Liver (tissue), 9 donors: Measurements from ENCODE around the gene DMPK. TPM values are rescaled to one million over a fixed set of nuclear protein-coding genes. Genes with fewer than 3 reads are reported as not detected.

Source experiments
- DNase-seq: peaks from one replicate; pipeline ENCODE4 v3.0.0-alpha.2; 2017; ENCODE audit warnings: low spot score
- H3K27ac ChIP-seq, 2 donors: one replicate each; pipeline ENCODE4 v1.7.0; 2013; ENCODE audit warnings: inconsistent platforms in 2 of 2, low read length in 2 of 2, control low read depth in 1 of 2, low read depth in 1 of 2, mild to moderate bottlenecking in 1 of 2
- H3K27me3 ChIP-seq, 4 donors: one replicate each; pipeline versions ENCODE4 v1.6.1 to v1.7.0; 2013; ENCODE audit warnings: low read length in 3 of 4, inconsistent platforms in 1 of 4, mild to moderate bottlenecking in 1 of 4, moderate library complexity in 1 of 4; ENCODE audit not compliant: control insufficient read depth in 4 of 4, insufficient read depth in 4 of 4
- H3K36me3 ChIP-seq, 4 donors: one replicate each; pipeline versions ENCODE4 v1.6.1 to v1.7.0; 2013; ENCODE audit warnings: low read length in 3 of 4, mild to moderate bottlenecking in 3 of 4, low read depth in 1 of 4, moderate library complexity in 1 of 4; ENCODE audit not compliant: control insufficient read depth in 4 of 4, insufficient read depth in 3 of 4
- H3K4me1 ChIP-seq, 4 donors: one replicate each; pipeline versions ENCODE4 v1.6.1 to v1.7.0; 2013; ENCODE audit warnings: low read length in 3 of 4, mild to moderate bottlenecking in 3 of 4, moderate library complexity in 1 of 4; ENCODE audit not compliant: control insufficient read depth in 4 of 4, insufficient read depth in 4 of 4
- H3K4me3 ChIP-seq, 3 donors: one replicate each; pipeline versions ENCODE4 v1.6.1 to v1.7.0; 2013; ENCODE audit warnings: low read length in 3 of 3, control low read depth in 1 of 3, low read depth in 1 of 3, mild to moderate bottlenecking in 1 of 3
- H3K9ac ChIP-seq, 2 donors: one replicate each; pipeline ENCODE4 v1.7.0; 2013; ENCODE audit warnings: low read length in 2 of 2, mild to moderate bottlenecking in 2 of 2, moderate library complexity in 2 of 2, control low read depth in 1 of 2, low read depth in 1 of 2
- H3K9me3 ChIP-seq, 4 donors: one replicate each; pipeline versions ENCODE4 v1.6.1 to v1.7.0; 2013; ENCODE audit warnings: low read length in 3 of 4; ENCODE audit not compliant: control insufficient read depth in 4 of 4
- EGR1 ChIP-seq, 2 donors: IDR thresholded peaks; 2 replicates each; pipeline ENCODE4 v1.6.1; 2016 to 2018; ENCODE audit warnings: antibody characterized with exemption in 2 of 2, low read depth in 2 of 2
- FOXA1 ChIP-seq: IDR thresholded peaks from 2 replicates; pipeline ENCODE4 v1.6.1; 2016; ENCODE audit warnings: antibody characterized with exemption
- FOXA2 ChIP-seq: IDR thresholded peaks from 2 replicates; pipeline ENCODE4 v1.6.1; 2016; ENCODE audit warnings: antibody characterized with exemption
- GABPA ChIP-seq, 2 donors: IDR thresholded peaks in 1 of 2; conservative IDR thresholded peaks in 1 of 2; 2 replicates each; pipeline ENCODE4 v1.6.1; 2016; ENCODE audit warnings: antibody characterized with exemption in 2 of 2, mild to moderate bottlenecking in 1 of 2, moderate library complexity in 1 of 2
- HNF4A ChIP-seq, 2 donors: conservative IDR thresholded peaks; 2 replicates each; pipeline ENCODE4 v1.6.1; 2016; ENCODE audit warnings: antibody characterized with exemption in 2 of 2, mild to moderate bottlenecking in 2 of 2
- HNF4G ChIP-seq: IDR thresholded peaks from 2 replicates; pipeline ENCODE4 v1.6.1; 2016; ENCODE audit warnings: antibody characterized with exemption
- JUND ChIP-seq, 2 donors: IDR thresholded peaks; 2 replicates each; pipeline ENCODE4 v1.6.1; 2016; ENCODE audit warnings: antibody characterized with exemption in 2 of 2
- NR2F2 ChIP-seq: IDR thresholded peaks from 2 replicates; pipeline ENCODE4 v1.6.1; 2016; ENCODE audit warnings: antibody characterized with exemption
- RXRA ChIP-seq, 2 donors: IDR thresholded peaks; 2 replicates each; pipeline ENCODE4 v1.6.1; 2017 to 2018; ENCODE audit warnings: antibody characterized with exemption in 2 of 2, mild to moderate bottlenecking in 1 of 2
- SP1 ChIP-seq: IDR thresholded peaks from 2 replicates; pipeline ENCODE4 v1.6.1; 2018; ENCODE audit warnings: antibody characterized with exemption, mild to moderate bottlenecking
- TAF1 ChIP-seq: conservative IDR thresholded peaks from 2 replicates; pipeline ENCODE4 v1.6.1; 2016; ENCODE audit warnings: antibody characterized with exemption, mild to moderate bottlenecking
- WGBS: extraction: QIAGEN DNeasy Blood & Tissue Kit; methylation state at CpG from one replicate; pipeline ENCODE4 v1.1.7; 2013; 5-methylcytosine and 5-hydroxymethylcytosine counted together
- polyA plus RNA-seq, 2 donors: library from polyadenylated mRNA; stranded (reverse) in 1 of 2; unstranded in 1 of 2; fragments of 200-250 nt in 1 of 2; fragments of >200 nt in 1 of 2; fragmentation: Nextera tagmentation in 1 of 2; extraction: Ambion mirVana in 1 of 2; gene quantifications; one replicate each; pipeline versions ENCODE4 v1.2.1 to v1.2.3, GENCODE V29; 2013 to 2015
- total RNA-seq, 2 donors: library from RNA; depleted of rRNA; stranded (reverse); fragments of >200 nt; gene quantifications; one replicate each; pipeline ENCODE4 v1.2.3, GENCODE V29; 2014
- TF ChIP-seq, protein P1 (sequence below): IDR thresholded peaks from 2 replicates; pipeline ENCODE4 v1.6.1; 2016; ENCODE audit warnings: antibody characterized with exemption
- TF ChIP-seq, protein P2 (sequence below): IDR thresholded peaks from 2 replicates; pipeline ENCODE4 v1.6.1; 2016; ENCODE audit warnings: antibody characterized with exemption
- TF ChIP-seq, protein P3 (sequence below): fragments of 150-350 bp; IDR thresholded peaks from 2 replicates; pipeline ENCODE4 v1.5.1; 2017; ENCODE audit warnings: improper control_type of control experiment, low read depth, low read length; ENCODE audit not compliant: missing input control
- TF ChIP-seq, protein P4 (sequence below): IDR thresholded peaks from 2 replicates; pipeline ENCODE4 v1.6.1; 2016; ENCODE audit warnings: antibody characterized with exemption, mild to moderate bottlenecking
- donor health status: healthy.
- donor health status: healthy.
- donor health status: healthy.
- donor health status: healthy.
- donor health status: healthy.

The DMPK gene
- total and polyA plus RNA-seq, 4 donors, result 1.8 to 12.5 (median 6.1) TPM

DNA sequence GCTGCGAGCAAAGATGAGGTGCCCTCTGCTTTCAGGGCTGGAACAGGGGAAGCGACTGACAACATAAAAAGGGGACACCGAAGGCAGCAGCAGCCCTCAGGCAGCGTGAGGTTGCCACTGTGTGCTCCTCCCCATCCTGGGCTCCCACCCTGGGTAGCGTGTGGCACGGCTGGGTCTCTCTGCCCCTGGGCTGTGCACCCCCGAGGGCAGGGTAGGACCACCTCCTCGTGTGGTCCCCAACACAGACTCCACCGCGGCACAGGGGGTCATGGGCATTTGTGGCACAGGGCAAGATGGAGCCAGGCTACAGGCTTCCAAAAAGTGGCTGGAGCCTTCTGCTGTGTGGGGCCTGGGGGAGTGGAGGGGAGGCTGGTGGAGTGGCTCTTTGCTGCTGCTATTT lies 39.3 kb upstream of the DMPK start:
- no peak for DNase-seq
- Histone ChIP-seq H3K36me3 (peaks cover 20 to 66% (median 25%) of the 10 kb centered on the region in 4 donors), H3K27ac (no peak overlapping the region), H3K4me3 (no peak overlapping the region), H3K9ac (no peak overlapping the region), H3K27me3 (no peaks in the 10 kb centered on the region), H3K4me1 (peaks cover 0 to 4% (median 0%) of the 10 kb centered on the region in 4 donors), H3K9me3 (no peaks in the 10 kb centered on the region)
- TF ChIP-seq TAF1, result no peak
- no peak for TF ChIP-seq SP1
- no peak for TF ChIP-seq EGR1 (IDR thresholded peaks at IDR 0.05; ENCODE audit: low read depth in 2 of 2)
- TF ChIP-seq, protein P1, sequence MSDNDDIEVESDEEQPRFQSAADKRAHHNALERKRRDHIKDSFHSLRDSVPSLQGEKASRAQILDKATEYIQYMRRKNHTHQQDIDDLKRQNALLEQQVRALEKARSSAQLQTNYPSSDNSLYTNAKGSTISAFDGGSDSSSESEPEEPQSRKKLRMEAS, result no peak
- TF ChIP-seq, protein P2, sequence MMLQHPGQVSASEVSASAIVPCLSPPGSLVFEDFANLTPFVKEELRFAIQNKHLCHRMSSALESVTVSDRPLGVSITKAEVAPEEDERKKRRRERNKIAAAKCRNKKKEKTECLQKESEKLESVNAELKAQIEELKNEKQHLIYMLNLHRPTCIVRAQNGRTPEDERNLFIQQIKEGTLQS, result no peak
- no peak for TF ChIP-seq FOXA1
- TF ChIP-seq, protein P3, sequence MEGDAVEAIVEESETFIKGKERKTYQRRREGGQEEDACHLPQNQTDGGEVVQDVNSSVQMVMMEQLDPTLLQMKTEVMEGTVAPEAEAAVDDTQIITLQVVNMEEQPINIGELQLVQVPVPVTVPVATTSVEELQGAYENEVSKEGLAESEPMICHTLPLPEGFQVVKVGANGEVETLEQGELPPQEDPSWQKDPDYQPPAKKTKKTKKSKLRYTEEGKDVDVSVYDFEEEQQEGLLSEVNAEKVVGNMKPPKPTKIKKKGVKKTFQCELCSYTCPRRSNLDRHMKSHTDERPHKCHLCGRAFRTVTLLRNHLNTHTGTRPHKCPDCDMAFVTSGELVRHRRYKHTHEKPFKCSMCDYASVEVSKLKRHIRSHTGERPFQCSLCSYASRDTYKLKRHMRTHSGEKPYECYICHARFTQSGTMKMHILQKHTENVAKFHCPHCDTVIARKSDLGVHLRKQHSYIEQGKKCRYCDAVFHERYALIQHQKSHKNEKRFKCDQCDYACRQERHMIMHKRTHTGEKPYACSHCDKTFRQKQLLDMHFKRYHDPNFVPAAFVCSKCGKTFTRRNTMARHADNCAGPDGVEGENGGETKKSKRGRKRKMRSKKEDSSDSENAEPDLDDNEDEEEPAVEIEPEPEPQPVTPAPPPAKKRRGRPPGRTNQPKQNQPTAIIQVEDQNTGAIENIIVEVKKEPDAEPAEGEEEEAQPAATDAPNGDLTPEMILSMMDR, result no peak
- TF ChIP-seq NR2F2, result no peak
- no peak for TF ChIP-seq FOXA2
- TF ChIP-seq GABPA (IDR thresholded peaks at IDR 0.05 in 1 of 2, conservative IDR thresholded peaks at IDR 0.05 in 1 of 2), result no peak
- no peak for TF ChIP-seq JUND (IDR thresholded peaks at IDR 0.05)
- TF ChIP-seq HNF4A (conservative IDR thresholded peaks at IDR 0.05), result no peak
- no peak for TF ChIP-seq RXRA (IDR thresholded peaks at IDR 0.05)
- no peak for TF ChIP-seq HNF4G
- WGBS, result 94% methylated on average over 10 of the region's 10 CpGs

DNA sequence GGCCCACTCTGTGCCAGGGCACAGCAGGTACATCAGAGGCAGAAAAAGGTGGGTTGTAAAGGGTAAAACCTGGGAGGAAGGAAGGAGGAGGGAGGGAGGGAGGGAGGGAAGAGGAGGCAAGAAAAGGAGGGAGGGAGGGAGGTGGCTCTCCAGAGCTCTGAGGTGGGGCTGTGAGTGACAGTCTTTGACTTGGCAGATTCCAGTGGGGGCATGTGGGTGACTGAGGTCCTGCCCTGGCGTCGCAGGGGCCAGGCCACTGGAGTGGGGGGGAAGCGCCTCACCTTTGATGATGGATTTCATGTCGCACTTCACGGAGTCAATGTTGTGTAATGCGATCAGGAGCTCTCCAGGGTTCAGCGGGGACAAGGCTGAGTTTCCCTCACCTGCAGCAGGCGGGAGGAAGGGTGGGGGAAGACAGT lies 38.8 kb upstream of the DMPK start:
- H3K36me3 ChIP-seq, result peaks cover 23 to 62% (median 25%) of the 10 kb centered on the region in 4 donors
- 88% methylated on average over 8 of the region's 8 CpGs for WGBS
- TF ChIP-seq EGR1 (IDR thresholded peaks at IDR 0.05; ENCODE audit: low read depth in 2 of 2) (no peak), RXRA (IDR thresholded peaks at IDR 0.05) (no peak)
- TF ChIP-seq, protein P4, sequence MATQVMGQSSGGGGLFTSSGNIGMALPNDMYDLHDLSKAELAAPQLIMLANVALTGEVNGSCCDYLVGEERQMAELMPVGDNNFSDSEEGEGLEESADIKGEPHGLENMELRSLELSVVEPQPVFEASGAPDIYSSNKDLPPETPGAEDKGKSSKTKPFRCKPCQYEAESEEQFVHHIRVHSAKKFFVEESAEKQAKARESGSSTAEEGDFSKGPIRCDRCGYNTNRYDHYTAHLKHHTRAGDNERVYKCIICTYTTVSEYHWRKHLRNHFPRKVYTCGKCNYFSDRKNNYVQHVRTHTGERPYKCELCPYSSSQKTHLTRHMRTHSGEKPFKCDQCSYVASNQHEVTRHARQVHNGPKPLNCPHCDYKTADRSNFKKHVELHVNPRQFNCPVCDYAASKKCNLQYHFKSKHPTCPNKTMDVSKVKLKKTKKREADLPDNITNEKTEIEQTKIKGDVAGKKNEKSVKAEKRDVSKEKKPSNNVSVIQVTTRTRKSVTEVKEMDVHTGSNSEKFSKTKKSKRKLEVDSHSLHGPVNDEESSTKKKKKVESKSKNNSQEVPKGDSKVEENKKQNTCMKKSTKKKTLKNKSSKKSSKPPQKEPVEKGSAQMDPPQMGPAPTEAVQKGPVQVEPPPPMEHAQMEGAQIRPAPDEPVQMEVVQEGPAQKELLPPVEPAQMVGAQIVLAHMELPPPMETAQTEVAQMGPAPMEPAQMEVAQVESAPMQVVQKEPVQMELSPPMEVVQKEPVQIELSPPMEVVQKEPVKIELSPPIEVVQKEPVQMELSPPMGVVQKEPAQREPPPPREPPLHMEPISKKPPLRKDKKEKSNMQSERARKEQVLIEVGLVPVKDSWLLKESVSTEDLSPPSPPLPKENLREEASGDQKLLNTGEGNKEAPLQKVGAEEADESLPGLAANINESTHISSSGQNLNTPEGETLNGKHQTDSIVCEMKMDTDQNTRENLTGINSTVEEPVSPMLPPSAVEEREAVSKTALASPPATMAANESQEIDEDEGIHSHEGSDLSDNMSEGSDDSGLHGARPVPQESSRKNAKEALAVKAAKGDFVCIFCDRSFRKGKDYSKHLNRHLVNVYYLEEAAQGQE, result no peak

More for the DNA sequence above, 38.8 kb upstream of the DMPK start:
- Histone ChIP-seq H3K4me1 (peaks cover 0 to 7% (median 0%) of the 10 kb centered on the region in 4 donors), H3K4me3 (no peak overlapping the region), H3K27ac (no peak overlapping the region), H3K27me3 (no peaks in the 10 kb centered on the region), H3K9me3 (no peaks in the 10 kb centered on the region), H3K9ac (no peak overlapping the region)
- no peak for DNase-seq
